Stimulated activated naive CD8-positive, alpha-beta T cell treated with anti-CD3 and anti-CD28 coated beads, Interleukin-15, Interleukin-2, amounts not matched to agents 100 ng/mL and 50 ng/mL, for 24 hours (primary cell): ENCODE results near the gene CCDC169.
"Not testable (repeated sequence)": the region's sequence is repeated elsewhere in the genome, so short reads cannot be mapped to it uniquely, and the experiment has no call there.

ENCODE experiments used
- H3K27ac Mint-ChIP-seq: one replicate; pipeline ENCODE4 v1.8.0; 2021; ENCODE audit warnings: mild to moderate bottlenecking, mixed read lengths
- H3K27me3 Mint-ChIP-seq: one replicate; pipeline ENCODE4 v1.8.0; 2021; ENCODE audit warnings: mixed read lengths
- H3K36me3 Mint-ChIP-seq: one replicate; pipeline ENCODE4 v1.8.0; 2021; ENCODE audit warnings: low read depth, mixed read lengths
- H3K4me1 Mint-ChIP-seq: one replicate; pipeline ENCODE4 v1.8.0; 2021; ENCODE audit warnings: low read depth, mixed read lengths
- H3K4me3 Mint-ChIP-seq: one replicate; pipeline ENCODE4 v1.8.0; 2021; ENCODE audit warnings: mild to moderate bottlenecking, mixed read lengths
- H3K9me3 Mint-ChIP-seq: one replicate; pipeline ENCODE4 v1.8.0; 2021; ENCODE audit warnings: mixed read lengths

Gene CCDC169

DNA sequence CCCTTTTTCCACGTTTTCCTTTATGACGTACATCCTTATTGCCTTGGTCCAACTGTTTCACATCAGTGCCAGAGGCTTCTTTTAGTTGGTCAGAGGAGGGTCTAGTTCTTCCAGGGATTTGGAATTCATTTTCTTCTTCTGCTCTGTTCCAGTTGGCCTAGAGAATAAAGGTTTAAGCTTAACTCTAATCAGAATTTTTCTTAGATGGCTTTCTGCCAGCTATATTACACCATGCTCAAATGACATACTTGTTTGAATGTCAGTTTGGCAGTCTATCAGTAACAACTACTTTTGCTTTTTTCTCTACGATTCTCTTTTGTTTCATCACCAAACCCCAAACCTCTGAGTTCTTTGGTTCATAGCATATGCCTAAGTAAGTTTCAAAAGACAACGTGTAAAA lies 31.7 kb upstream of the CCDC169 start:
- Mint-ChIP-seq H3K36me3 (peaks cover 63% of the 10 kb centered on the region), H3K4me3 (no peak overlapping the region), H3K27ac (no peak overlapping the region), H3K9me3 (no peaks in the 10 kb centered on the region), H3K4me1 (peaks cover 20% of the 10 kb centered on the region), H3K27me3 (no peaks in the 10 kb centered on the region)

DNA sequence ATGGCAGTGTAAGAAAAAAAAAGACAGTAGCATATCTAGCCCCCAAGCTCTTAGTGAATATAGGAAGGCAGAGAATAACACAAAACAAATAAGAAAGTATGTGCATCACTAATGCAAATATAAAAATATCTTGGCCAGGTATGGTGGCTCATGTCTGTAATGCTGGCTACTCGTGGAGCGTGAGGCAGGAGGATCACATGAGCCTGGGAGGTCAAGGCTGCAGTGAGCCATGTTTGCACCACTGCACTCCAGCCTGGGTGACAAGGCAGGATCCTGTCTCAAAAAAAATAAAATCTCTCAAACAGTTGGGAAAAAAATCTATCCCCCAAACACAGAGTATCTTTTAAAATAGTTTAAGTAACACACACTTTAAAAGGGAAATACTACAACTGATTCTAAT lies 31.2 kb upstream of the CCDC169 start:
- no peaks in the 10 kb centered on the region for H3K9me3 Mint-ChIP-seq
- peaks cover 16% of the 10 kb centered on the region for H3K4me1 Mint-ChIP-seq

DNA sequence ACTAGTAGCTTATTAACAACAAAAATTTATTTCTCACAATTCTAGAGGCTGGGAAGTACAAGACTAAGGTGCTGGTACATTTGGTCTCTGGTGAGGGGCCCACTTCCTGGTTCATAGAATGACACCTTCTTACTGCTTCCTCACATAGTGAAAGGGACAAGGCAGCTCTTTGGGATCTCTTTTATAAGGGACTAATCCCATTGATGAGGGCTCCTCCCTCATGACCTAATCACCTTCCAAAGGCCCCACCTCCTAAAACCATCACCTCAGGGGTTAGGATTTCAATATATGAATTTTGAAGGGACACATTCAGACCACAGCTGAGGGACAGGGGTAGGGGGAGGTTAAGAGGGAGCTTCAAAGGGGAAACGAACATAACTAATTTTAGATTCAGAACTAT lies 28.3 kb upstream of the CCDC169 start:
- no peaks in the 10 kb centered on the region for H3K9me3 Mint-ChIP-seq
- H3K27me3 Mint-ChIP-seq = no peaks in the 10 kb centered on the region
- H3K27ac Mint-ChIP-seq = no peak overlapping the region
- H3K4me1 Mint-ChIP-seq = no peaks in the 10 kb centered on the region
- no peak overlapping the region for H3K4me3 Mint-ChIP-seq
- peaks cover 65% of the 10 kb centered on the region for H3K36me3 Mint-ChIP-seq

More for the DNA sequence above, 31.2 kb upstream of the CCDC169 start:
- no peak overlapping the region for H3K27ac Mint-ChIP-seq
- H3K36me3 Mint-ChIP-seq = peaks cover 60% of the 10 kb centered on the region
- H3K27me3 Mint-ChIP-seq = no peaks in the 10 kb centered on the region
- no peak overlapping the region for H3K4me3 Mint-ChIP-seq

DNA sequence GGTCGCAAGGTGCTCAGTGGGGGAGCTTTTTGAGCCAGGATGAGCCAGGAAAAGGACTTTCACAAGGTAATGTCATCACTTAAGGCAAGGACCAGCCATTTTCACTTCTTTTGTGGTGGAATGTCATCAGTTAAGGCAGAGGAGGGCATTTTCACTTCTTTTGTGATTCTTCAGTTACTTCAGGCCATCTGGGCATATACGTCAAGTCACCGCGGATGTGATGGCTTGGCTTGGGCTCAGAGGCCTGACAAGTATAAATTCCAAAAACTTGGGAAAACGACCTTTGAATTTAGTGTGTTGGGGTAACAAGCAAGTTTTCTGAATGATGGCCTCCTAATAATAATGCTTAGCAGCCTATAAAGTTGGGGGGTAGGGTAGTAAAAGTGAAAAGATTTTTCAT lies 27.3 kb upstream of the CCDC169 start:
- H3K27ac Mint-ChIP-seq, H3K27me3 Mint-ChIP-seq, H3K4me3 Mint-ChIP-seq, H3K9me3 Mint-ChIP-seq, H3K4me1 Mint-ChIP-seq: not testable (repeated sequence)
- H3K36me3 Mint-ChIP-seq = peaks cover 64% of the 10 kb centered on the region

DNA sequence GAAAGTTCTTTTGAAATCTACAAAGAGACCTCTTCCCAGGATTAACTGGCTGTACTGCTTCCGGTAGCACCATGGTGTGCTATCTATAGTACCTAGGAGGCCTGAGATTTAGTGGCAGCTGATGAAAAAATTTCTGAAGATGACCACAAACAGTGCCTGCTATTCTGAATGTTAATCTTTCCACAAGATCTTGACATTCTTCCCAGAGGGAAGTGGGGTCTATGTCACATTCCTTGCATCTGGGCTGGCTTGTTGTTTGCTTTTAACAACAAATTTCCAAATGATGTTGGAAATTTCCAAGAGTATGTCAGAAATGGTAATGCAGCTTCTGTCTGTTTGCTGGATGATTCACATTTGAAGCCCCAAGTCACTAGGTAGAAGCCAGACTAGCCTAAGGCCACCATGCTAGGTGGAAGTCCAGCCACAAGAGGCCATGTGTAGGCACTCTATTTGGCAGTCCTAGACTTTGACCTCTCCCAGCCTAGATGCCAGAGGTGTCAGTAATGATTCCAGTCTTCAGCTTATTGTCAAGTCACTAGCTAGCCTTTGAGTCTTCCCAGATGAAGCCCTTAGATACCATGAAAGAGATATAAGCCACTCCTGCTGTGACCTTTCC lies 26.4 kb upstream of the CCDC169 start:
- Mint-ChIP-seq H3K9me3 (no peaks in the 10 kb centered on the region), H3K36me3 (peaks cover 63% of the 10 kb centered on the region), H3K4me1 (no peaks in the 10 kb centered on the region), H3K4me3 (no peak overlapping the region), H3K27me3 (no peaks in the 10 kb centered on the region), H3K27ac (no peak overlapping the region)

DNA sequence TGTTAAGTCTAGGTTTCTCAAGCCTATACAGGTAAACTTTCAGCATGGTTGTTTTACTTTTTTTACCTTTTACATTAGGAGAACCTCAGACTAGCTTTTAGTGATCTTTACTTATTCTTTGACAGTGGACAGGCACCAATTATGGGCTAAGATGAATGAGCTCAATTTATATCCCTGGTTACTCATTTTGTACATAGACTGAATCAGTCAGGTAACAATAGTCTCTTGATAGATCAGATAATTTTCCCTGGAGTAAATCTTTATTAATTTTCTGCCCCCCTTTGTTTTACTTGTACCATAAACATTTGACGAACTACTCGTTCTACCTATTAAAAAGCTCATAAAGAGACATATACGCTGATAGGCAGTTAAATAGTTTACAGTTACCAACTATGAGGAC lies 25.8 kb upstream of the CCDC169 start:
- H3K9me3 Mint-ChIP-seq = no peaks in the 10 kb centered on the region
- H3K36me3 Mint-ChIP-seq = peaks cover 56% of the 10 kb centered on the region
- H3K27me3 Mint-ChIP-seq = no peaks in the 10 kb centered on the region
- H3K27ac Mint-ChIP-seq = no peak overlapping the region
- no peaks in the 10 kb centered on the region for H3K4me1 Mint-ChIP-seq
- H3K4me3 Mint-ChIP-seq = no peak overlapping the region

DNA sequence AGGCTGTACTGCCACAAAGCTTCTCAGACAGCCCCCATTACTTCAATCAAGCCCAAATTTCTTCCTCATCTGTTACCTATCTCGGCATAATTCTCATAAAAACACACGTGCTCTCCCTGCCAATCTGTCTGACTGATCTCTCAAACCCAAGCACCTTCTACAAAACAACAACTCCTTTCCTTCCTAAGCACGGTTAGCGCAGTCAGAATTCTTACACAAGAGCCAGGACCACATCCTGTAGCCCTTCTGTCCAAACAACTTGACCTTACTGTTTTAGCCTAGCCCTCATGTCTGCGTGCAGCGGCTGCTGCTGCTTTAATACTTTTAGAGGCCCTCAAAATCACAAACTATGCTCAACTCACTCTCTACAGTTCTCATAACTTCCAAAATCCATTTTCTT lies 22.2 kb upstream of the CCDC169 start:
- H3K27ac Mint-ChIP-seq, H3K4me3 Mint-ChIP-seq, H3K27me3 Mint-ChIP-seq, H3K9me3 Mint-ChIP-seq, H3K4me1 Mint-ChIP-seq: not testable (repeated sequence)
- H3K36me3 Mint-ChIP-seq = peaks cover 35% of the 10 kb centered on the region

DNA sequence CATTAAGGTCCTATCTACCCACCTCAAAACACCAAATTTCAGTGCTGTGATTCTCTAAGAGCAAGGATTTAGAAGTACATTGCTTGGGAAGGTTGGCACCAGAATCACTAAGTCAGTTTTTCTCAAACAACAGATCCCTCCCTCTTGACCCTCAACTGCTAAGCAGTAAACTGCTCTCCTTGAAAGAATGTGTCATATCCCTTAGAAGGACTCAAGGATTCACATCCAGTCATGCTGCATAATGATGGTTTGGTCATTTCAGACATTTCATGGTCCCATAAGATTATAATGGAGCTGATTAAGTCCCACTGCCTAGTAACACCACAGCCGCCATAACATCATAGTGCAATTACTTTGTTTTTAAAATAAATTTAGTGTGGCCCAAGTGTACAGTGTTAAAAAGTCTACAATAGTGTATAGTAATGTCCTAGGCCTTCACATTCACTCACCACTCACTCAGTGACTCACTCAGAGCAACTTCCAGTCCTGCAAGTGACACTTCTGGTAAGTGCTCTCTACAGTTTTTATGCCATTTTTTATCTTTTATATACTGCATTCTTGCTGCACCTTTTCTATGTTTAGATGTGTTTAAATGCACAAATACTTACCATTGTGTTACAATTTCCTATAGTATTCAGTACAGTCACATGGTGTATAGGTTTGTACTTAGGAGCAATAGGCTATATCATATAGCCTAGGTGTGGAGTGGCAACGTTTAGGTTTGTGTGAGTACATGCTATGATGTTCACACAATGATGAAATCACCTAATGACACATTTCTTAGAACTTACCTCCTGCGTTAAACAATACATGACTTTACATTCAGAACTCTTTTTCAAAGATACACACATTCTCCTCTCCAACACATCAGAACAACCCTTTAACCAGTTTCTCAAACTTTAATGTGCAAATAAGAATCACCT lies 15.7 kb upstream of the CCDC169 start:
- no peak overlapping the region for H3K27ac Mint-ChIP-seq
- peaks cover 43% of the 10 kb centered on the region for H3K36me3 Mint-ChIP-seq
- H3K27me3 Mint-ChIP-seq = no peaks in the 10 kb centered on the region
- no peaks in the 10 kb centered on the region for H3K9me3 Mint-ChIP-seq
- H3K4me1 Mint-ChIP-seq = no peaks in the 10 kb centered on the region
- H3K4me3 Mint-ChIP-seq = no peak overlapping the region

DNA sequence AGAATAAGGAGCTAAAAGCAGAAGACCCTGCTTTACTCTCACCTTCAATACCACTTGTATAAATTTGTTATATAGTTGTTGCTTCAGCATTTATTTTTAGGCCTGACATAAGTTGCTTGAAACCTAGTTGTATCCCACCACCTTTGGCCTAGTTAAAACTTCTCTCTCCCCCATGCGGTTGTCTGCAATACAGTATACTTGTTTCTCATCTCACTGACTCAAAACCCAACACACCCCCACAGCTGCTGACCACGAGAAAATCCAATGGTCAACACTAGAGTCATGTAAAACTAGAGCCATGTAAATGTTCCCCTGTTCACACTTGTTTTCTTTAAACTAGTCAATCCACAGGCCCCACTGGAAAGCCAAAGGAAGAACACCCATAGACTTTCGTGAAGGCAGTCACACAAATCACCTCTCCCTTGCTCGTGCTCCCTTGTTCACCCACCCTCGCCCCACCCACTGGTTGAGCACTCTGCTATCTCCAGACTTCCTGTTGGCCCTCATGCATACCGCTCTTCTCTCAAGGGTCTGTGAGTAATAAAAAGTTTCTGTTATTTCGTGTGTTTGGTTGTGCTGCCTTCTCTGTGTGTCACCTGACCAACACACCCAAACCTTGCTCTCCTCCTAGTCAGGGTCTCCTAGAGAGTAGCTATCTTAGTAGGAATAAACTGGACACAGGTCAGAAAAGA lies 12.9 kb upstream of the CCDC169 start:
- Mint-ChIP-seq H3K4me1 (no peaks in the 10 kb centered on the region), H3K27ac (no peak overlapping the region), H3K36me3 (peaks cover 43% of the 10 kb centered on the region), H3K27me3 (no peaks in the 10 kb centered on the region), H3K4me3 (no peak overlapping the region), H3K9me3 (no peaks in the 10 kb centered on the region)

DNA sequence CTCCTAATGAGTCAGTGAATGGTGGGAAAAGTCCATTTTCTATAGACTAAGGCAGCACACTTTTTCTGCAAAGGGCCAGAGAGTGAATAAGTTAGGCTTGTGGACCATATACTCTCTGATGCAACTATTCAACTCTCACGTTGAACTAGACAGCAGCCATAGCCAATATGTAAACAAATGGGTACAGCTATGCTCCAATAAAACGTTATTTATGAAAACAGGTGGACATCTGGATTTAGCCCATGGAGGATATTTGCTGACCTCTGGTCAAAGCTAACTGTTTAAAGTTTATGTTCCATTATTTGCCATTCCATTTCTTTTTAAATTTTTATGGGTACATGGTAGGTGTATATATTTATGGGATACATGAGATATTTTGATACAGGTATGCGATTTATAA lies 4.7 kb upstream of the CCDC169 start:
- Mint-ChIP-seq H3K4me1 (peaks cover 14% of the 10 kb centered on the region), H3K36me3 (peaks cover 13% of the 10 kb centered on the region), H3K27ac (no peak overlapping the region), H3K4me3 (no peak overlapping the region), H3K9me3 (no peaks in the 10 kb centered on the region), H3K27me3 (peaks cover 26% of the 10 kb centered on the region)

DNA sequence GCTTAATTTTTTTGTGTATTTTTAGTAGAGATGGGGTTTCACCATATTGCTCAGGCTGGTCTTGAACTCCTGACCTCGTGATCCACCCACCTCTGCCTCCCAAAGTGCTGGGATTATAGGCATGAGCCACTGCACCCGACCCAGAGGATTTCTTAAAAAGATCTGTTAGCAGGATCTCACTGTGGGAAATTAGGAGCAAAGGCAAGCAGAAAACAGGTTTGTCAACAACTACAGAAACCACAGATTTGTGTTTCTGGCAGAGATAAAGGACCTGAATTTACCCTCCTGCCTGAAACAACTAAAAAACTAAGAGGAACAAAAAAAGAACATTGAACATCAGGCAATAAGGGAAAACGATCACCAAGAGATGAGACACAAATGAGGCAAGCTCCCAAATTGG lies 1.9 kb upstream of the CCDC169 start:
- H3K36me3 Mint-ChIP-seq, H3K9me3 Mint-ChIP-seq, H3K4me3 Mint-ChIP-seq, H3K27ac Mint-ChIP-seq: not testable (repeated sequence)
- peaks cover 21% of the 10 kb centered on the region for H3K4me1 Mint-ChIP-seq
- peaks cover 43% of the 10 kb centered on the region for H3K27me3 Mint-ChIP-seq

DNA sequence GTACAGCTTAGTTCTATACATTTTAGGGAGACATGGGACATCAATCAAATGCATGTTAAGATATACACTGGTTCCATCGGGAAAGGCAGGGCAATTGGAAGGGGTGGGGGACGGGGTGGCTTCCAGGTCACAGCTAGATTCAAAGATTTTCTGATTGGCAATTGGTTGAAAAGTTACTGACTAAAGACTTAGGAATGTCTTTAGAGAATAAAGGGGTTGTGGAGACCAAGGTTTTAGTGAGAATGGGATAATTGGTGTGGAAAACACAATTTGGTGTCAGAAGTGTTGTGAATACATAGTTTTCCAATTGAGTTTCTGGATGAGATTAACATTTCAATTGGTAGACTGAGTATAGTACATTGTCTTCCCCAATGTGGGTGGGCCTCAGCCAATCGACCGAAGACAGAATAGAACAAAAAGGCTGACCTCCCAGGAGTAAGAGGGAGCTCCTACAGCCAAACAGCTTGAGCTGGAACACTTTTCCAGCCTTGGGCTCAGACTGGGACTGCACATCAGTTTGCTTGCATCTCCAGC lies 988 bp upstream of the CCDC169 start:
- no peaks in the 10 kb centered on the region for H3K36me3 Mint-ChIP-seq
- no peaks in the 10 kb centered on the region for H3K9me3 Mint-ChIP-seq
- H3K27ac Mint-ChIP-seq = no peak overlapping the region
- peak overlapping the region; percentile 83 for H3K4me3 Mint-ChIP-seq
- peaks cover 21% of the 10 kb centered on the region for H3K4me1 Mint-ChIP-seq
- peaks cover 43% of the 10 kb centered on the region for H3K27me3 Mint-ChIP-seq

DNA sequence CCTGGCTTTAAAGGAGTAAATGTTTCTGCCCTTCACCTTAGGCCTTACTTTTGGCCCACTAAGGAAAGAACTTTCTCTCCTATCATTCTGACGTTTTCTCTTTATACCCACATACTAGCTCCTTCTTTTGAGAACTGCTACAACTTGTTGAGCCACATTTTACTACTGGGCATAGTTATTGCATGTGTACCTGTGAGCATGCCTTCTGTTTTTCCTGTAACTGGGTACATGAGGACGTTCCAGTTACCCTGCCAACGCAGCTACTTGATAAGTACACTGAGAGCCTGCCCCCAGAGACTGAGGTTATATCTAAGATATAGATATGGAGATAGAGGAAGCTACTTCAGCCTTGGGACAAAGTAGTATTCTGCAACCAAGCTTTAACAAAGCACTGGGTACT lies 3.5 kb downstream of the CCDC169 start:
- Mint-ChIP-seq H3K27ac (no peak overlapping the region), H3K36me3 (no peaks in the 10 kb centered on the region), H3K4me1 (peaks cover 21% of the 10 kb centered on the region), H3K4me3 (no peak overlapping the region), H3K27me3 (peaks cover 45% of the 10 kb centered on the region), H3K9me3 (peaks cover 4% of the 10 kb centered on the region)

DNA sequence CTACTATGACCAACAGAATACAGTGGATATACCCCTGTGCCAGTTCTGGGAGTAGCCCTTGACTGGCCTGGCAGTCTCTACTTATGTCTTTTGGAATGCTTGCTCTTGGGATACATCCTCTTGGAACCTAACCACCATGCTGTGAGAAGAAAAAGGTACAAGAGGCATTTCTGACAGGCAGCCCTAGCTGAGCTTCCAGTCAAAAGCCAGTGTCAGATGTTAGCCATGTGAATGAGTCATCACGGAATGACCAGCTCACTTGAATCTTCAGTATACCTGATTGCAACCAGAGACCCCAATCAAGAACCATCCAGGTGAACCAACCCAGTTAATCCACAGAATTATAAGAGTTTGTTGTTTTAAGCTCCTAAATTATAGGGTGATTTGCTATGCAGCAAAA lies 4.1 kb downstream of the CCDC169 start:
- Mint-ChIP-seq H3K27me3 (peaks cover 39% of the 10 kb centered on the region), H3K4me1 (peaks cover 19% of the 10 kb centered on the region), H3K4me3 (no peak overlapping the region), H3K36me3 (no peaks in the 10 kb centered on the region), H3K27ac (no peak overlapping the region), H3K9me3 (peaks cover 4% of the 10 kb centered on the region)

DNA sequence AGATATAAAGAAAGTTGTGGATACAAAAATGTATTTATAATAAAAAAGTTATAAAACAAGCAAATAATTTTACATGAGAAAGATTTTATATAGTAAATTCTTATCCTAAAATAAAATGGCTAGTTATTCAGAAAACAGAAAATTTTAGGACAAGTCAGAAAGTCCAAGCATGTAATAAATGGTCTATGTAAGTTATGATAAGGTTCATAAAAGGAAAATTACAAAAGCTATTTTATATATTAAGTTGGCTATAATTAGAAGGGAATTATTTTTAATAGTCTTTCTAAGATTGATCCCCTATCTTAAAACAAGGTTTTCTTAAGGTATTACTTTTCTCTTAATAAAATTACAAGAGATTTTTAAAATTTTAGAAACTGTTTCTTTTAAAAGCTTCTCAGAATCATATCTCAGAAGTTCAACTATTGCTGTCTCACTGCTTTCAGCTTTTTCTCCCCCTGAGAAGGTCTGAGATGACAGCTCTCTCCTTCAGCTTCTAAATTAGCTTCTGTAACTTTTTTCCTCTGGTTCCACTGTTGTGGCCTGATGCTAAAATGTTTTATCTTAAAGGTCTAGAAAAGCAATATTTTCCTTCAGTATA lies 8.7 kb downstream of the CCDC169 start:
- H3K4me3 Mint-ChIP-seq = no peak overlapping the region
- H3K4me1 Mint-ChIP-seq = no peaks in the 10 kb centered on the region
- peaks cover 14% of the 10 kb centered on the region for H3K27me3 Mint-ChIP-seq
- H3K9me3 Mint-ChIP-seq = peaks cover 4% of the 10 kb centered on the region
- no peaks in the 10 kb centered on the region for H3K36me3 Mint-ChIP-seq
- H3K27ac Mint-ChIP-seq = no peak overlapping the region
